ACC112 (cell line): ENCODE measurements around the gene DCDC2B.

Source experiments
- H2AFZ ChIP-seq: fragments of 200-600 bp; sonication (generic); one replicate; pipeline ENCODE4 v1.6.0; 2017; ENCODE audit warnings: antibody characterized with exemption, low read length; ENCODE audit not compliant: unreplicated experiment
- H3K27ac ChIP-seq: fragments of 200-600 bp; sonication (generic); 2 replicates; pipeline ENCODE4 v1.5.1; 2014; ENCODE audit warnings: low read depth, mild to moderate bottlenecking, antibody characterized with exemption, low read length, moderate library complexity
- H3K27me3 ChIP-seq: fragments of 200-600 bp; sonication (generic); 2 replicates; pipeline ENCODE4 v1.6.1; 2014; ENCODE audit warnings: mild to moderate bottlenecking, antibody characterized with exemption, low read length, moderate library complexity, mixed read lengths; ENCODE audit not compliant: insufficient read depth
- H3K36me3 ChIP-seq: fragments of 200-600 bp; sonication (generic); 2 replicates; pipeline ENCODE4 v1.6.1; 2016; ENCODE audit warnings: mild to moderate bottlenecking, antibody characterized with exemption, low read length, moderate library complexity, mixed read lengths; ENCODE audit not compliant: insufficient read depth
- H3K4me1 ChIP-seq: fragments of 200-600 bp; sonication (generic); one replicate; pipeline ENCODE4 v1.6.1; 2016; ENCODE audit warnings: low read length, mixed read lengths; ENCODE audit not compliant: insufficient read depth, unreplicated experiment, control insufficient read depth
- H3K4me3 ChIP-seq: fragments of 200-600 bp; sonication (generic); 2 replicates; pipeline ENCODE4 v1.5.1; 2014; ENCODE audit warnings: mild to moderate bottlenecking, low read depth, low read length
- H3K79me2 ChIP-seq: fragments of 200-600 bp; sonication (generic); one replicate; pipeline ENCODE4 v1.6.0; 2016; ENCODE audit warnings: low read length; ENCODE audit not compliant: control insufficient read depth, unreplicated experiment, insufficient read depth

The DCDC2B gene

DNA sequence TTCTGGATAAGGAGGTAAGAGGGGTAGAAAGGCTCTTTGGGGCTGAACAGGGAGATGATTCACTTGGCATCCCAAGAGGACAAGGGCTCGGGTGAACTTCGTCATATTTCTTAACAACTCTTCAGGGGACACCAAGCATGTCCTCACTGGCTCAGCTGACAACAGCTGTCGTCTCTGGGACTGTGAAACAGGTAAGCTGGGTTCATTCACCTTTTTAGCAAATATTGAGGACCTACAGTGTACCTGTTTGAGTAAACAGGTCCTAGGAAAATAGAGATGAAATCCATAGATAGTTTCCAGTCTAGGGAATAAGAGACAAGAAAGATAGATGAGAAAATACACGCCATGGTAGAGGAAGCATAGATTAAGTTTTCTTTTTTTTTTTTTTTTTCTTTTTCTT, 15.4 kb downstream of the DCDC2B start:
- Histone ChIP-seq H3K27ac (no peak overlapping the region), H3K36me3 (peaks cover 11% of the 10 kb centered on the region; the same call in 1 of the 2 replicates), H3K27me3 (no peaks in the 10 kb centered on the region), H2AFZ (no peak overlapping the region), H3K4me1 (peaks cover 30% of the 10 kb centered on the region), H3K4me3 (no peak overlapping the region), H3K79me2 (peaks cover 34% of the 10 kb centered on the region)

DNA sequence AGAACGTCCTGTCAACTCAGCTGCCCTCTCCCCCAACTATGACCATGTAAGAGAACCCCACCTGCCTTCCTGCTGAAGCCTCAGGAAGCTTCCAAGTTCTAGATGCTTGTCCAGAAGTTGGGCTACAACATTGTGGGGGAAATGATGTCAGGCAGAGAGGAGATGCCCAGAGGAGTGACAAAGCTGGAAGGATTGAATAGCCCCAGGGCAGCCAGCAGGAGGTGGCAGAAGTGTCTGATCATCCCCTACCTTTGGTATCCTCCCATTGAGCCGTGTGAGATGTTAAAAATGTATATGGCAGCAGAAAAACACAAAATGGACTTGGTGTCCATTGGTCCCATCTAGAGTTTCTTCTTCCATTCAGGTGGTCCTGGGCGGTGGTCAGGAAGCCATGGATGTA, 19.9 kb downstream of the DCDC2B start:
- H3K27me3 ChIP-seq, result no peaks in the 10 kb centered on the region
- H3K36me3 ChIP-seq, result peaks cover 11% of the 10 kb centered on the region; the same call in 1 of the 2 replicates
- H3K27ac ChIP-seq, result no peak overlapping the region

DNA sequence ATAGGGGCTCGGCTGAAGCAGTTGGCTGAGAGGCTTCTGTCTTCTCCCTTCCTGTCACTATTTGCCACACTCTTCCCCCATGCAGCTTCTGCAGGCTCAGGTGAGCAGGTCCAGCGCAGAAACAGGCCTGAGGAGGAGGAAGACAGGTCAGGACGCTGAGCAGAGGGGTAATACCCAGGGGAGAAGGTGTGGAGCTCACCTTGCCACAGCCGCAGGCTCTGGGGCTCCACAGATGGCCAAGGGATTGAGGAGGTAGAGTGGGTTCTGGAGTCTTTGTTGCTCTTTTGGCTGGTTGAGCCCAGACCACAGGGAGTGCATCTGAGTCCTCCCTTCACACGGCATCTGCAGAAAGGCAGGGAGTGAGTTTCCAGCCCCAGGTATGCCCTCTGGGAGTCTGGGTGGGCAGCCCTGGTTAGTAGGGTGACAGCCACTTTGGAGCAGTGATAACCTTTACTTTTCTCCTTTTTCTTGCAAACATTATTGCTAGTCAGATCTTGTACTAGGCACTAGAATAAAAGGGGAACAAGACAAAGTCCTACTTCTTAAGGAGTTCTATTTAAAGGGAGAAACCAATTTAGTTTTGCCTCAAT, 23.0 kb downstream of the DCDC2B start:
- H3K27ac ChIP-seq, result no peak overlapping the region
- H3K36me3 ChIP-seq, result peaks cover 8% of the 10 kb centered on the region; the same call in 1 of the 2 replicates
- no peaks in the 10 kb centered on the region for H3K27me3 ChIP-seq
- H3K4me1 ChIP-seq, result peaks cover 19% of the 10 kb centered on the region
- H3K79me2 ChIP-seq, result no peaks in the 10 kb centered on the region
- H2AFZ ChIP-seq, result no peak overlapping the region
- no peak overlapping the region for H3K4me3 ChIP-seq

More for the DNA sequence above, 19.9 kb downstream of the DCDC2B start:
- H3K79me2 ChIP-seq, result peaks cover 6% of the 10 kb centered on the region
- no peak overlapping the region for H3K4me3 ChIP-seq
- no peak overlapping the region for H2AFZ ChIP-seq
- peaks cover 2% of the 10 kb centered on the region for H3K4me1 ChIP-seq

DNA sequence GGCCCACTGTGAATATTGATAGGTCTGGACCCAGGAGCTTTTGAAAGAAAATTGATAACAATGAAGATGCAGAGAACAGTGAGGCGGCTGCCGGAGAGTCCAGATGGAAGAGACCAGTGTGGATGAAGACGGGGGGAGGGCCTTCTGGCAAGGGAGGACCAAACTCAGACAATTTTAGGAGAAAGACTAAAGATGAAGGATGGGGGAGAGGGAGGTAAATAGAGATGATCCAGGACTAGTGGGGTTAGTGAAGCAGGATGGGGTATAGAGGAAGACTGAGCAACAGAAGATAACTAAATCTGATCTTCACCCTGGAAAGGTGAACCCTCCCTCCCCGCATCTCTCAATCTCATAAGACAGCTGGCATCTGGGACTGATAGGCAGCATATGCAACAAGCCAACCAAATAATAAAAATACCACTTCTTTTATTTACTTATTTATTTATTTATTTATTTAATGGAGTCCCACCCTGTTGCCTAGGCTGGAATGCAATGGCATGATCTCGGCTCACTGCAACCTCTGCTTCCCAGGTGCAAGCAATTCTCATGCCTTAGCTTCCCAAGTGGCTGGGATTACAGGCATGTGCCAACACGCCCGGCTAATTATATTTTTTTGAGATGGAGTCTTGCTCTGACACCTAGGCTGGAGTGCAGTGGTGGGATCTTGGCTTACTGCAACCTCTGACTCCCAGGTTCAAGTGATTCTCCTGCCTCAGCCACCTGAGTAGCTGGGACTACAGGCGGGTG, 23.8 kb downstream of the DCDC2B start:
- Histone ChIP-seq H3K36me3 (peaks cover 5% of the 10 kb centered on the region; the same call in 1 of the 2 replicates), H3K4me3 (no peak overlapping the region), H2AFZ (no peak overlapping the region), H3K27me3 (no peaks in the 10 kb centered on the region), H3K27ac (no peak overlapping the region), H3K79me2 (no peaks in the 10 kb centered on the region), H3K4me1 (peaks cover 19% of the 10 kb centered on the region)

DNA sequence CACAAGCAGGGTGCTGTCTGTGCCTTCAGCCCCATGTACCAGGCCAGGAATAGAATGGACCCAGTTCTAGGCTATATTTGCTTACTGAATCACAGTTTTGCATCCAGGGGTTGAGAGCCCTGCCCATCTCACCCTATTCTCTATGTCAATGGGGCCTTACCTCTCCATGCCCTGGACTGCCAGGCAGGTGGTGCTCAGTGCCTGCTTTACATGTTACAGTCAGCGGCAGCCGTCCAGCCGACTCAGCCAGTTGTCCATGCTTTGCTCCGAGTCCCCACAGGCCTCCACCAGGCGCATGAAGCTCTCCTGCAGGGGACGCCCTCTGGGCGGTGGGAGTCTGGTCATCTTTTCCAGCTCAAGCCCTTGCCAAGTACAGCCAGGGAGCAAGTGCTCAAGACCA, 25.9 kb downstream of the DCDC2B start:
- no peaks in the 10 kb centered on the region for H3K79me2 ChIP-seq
- peaks cover 19% of the 10 kb centered on the region for H3K4me1 ChIP-seq
- H3K27ac ChIP-seq, result peak overlapping the region; percentile 92
- no peak overlapping the region for H3K4me3 ChIP-seq
- H3K27me3 ChIP-seq, result no peaks in the 10 kb centered on the region
- H2AFZ ChIP-seq, result no peak overlapping the region
- H3K36me3 ChIP-seq, result no peaks in the 10 kb centered on the region

DNA sequence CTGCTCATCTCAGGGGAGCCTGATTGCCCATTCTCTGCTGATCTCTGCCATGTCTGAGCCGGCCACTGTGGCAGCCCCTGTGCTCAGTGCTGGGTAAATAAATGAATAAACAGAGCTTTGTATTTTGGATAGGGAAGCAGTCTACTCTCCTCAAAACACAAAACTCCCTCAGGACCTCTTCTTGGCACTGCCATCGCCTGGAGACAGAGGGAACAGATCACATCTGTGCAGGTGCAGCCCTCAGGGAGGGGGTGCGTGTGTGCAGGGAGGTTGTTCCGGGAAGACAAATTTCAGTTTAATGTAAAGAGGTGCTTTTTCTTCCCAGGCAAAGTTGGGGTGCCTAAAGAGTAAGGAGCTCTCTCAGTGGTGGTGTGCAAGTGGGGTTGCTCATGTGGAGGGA, 30.4 kb downstream of the DCDC2B start:
- peaks cover 23% of the 10 kb centered on the region for H3K4me1 ChIP-seq
- H3K27ac ChIP-seq, result no peak overlapping the region
- H3K79me2 ChIP-seq, result no peaks in the 10 kb centered on the region
- H3K36me3 ChIP-seq, result no peaks in the 10 kb centered on the region
- H3K27me3 ChIP-seq, result no peaks in the 10 kb centered on the region
- no peak overlapping the region for H3K4me3 ChIP-seq
- no peak overlapping the region for H2AFZ ChIP-seq

DNA sequence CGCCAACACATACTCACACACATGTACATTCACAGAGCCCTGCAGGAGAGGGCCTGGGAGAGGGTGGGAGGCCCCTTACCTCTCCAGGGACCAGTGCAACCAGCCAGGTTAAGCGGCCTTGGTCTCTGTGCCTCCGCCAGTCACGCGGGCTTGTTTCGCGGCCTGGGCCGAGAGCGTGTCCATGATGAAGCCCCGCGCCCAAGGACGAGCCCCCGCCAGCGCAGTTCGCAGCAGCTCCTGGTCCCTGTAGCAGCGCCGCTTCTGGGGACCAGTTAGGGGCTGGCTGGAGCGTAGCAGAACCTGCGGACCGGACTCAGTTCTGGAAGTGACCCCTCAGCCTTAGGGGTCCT, 30.9 kb downstream of the DCDC2B start:
- Histone ChIP-seq H3K4me3 (no peak overlapping the region), H2AFZ (no peak overlapping the region), H3K4me1 (peaks cover 21% of the 10 kb centered on the region), H3K79me2 (no peaks in the 10 kb centered on the region), H3K27ac (no peak overlapping the region), H3K36me3 (no peaks in the 10 kb centered on the region), H3K27me3 (no peaks in the 10 kb centered on the region)

DNA sequence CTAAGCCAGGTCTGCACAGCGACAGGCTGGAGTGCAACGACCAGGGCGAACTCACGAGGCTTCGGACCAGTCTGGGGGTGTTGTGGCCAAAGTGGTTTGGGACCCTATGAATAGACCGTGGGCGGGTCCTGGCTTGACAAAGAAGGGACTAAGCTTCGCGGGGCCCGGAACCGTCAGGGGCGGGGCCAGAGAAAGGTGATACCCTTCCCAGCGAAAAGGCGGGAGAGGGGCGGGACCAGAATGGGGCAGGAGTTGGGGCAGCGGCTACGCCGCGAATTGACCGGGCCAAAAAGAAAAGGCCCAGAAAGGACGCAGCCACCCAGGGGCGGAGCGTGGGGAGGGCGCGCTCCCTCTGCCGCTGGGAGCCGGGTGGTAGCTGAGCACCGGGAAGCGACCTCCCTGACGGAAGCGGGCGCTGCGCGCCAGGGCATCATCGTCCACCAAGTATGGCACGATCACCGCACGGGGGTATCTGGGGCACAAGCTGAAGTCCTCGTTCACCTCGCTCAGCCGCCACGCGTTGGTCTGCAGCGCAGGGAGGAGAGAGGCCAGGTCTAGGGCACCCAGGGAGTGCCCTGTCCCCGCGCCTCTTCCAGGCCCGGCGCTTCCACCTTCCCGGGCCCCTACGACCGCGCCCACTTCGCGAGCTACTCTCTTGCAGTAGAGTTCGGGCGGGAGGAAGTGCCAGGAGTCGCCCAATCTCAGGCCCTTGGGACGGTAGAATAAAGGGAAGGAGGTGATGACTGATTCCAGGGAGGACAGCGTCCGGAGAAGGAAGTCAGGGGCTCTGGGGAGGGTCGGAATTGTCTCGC, 31.5 kb downstream of the DCDC2B start:
- H3K4me1 ChIP-seq, result peaks cover 16% of the 10 kb centered on the region
- H3K79me2 ChIP-seq, result no peaks in the 10 kb centered on the region
- H2AFZ ChIP-seq, result peak overlapping the region; percentile 72
- no peaks in the 10 kb centered on the region for H3K27me3 ChIP-seq
- H3K36me3 ChIP-seq, result no peaks in the 10 kb centered on the region
- peak overlapping the region; percentile 85 for H3K4me3 ChIP-seq
- no peak overlapping the region; the same call in 1 of the 2 replicates for H3K27ac ChIP-seq

DNA sequence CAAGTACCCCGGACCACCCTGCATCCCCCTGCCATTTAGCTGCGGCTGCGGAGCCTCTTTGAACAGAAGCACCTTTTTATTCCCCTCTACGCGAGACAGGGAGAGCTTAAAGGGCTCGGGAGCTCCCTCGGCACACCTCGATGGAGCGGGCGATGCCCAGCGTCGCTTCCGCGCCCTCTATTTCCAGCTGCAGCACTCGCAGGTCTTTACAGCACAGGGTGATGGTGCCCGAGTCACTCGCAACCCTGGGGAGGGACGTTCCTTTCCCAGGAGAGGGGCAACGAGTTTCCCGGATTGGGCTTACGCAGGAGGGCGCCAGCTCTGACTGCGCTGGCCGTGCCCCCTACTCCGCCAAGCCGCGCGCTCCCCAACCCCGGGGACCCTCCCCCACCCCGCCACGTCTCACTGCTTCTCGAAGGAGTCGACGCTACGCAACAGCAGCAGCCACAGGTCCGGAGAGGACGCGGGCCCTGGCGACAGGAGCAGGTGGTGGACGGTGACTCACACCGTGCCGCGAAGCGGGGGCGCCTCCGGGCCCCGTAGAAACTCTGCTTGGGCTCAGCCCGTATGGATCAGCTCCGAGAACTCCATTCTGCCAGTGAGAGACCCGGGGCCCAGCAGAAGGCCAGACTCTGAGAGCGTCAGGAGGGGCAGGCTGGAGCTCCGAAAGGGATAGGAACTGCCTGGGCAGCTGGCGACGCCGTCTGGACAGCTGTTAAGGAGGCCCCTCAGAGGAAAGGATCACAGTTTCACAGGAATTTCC, 32.3 kb downstream of the DCDC2B start:
- no peak overlapping the region; the same call in 1 of the 2 replicates for H3K27ac ChIP-seq
- peak overlapping the region; percentile 72 for H2AFZ ChIP-seq
- no peaks in the 10 kb centered on the region for H3K27me3 ChIP-seq
- peak overlapping the region; percentile 85 for H3K4me3 ChIP-seq
- peaks cover 10% of the 10 kb centered on the region for H3K4me1 ChIP-seq
- H3K79me2 ChIP-seq, result no peaks in the 10 kb centered on the region
- H3K36me3 ChIP-seq, result no peaks in the 10 kb centered on the region

DNA sequence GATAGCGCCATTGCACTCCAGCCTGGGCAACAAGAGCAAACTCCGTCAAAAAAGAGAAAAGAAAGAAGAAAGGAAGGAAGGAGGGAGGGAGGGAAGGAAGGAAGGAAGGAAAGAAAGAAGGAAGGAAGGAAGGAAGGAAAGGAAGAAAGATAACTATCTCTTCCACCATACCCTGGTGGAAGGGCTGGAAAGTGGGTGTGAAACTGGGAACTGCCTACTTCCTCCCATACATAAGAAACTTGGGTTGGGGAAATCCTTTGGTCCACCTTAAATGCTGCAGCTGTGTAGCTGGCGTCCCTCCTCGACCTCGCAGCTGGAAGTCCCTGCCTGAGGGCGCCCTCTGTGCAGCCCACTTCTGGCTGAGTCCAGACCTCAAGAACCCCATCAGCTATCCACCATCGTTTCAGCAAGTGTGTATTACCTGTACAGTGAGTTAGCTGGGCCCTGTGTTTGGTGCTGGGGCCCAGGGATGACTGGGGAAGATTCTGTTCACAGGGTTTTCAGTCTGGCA, 33.5 kb downstream of the DCDC2B start:
- Histone ChIP-seq H2AFZ (no peak overlapping the region), H3K36me3 (no peaks in the 10 kb centered on the region), H3K27me3 (no peaks in the 10 kb centered on the region), H3K79me2 (no peaks in the 10 kb centered on the region), H3K4me3 (no peak overlapping the region), H3K4me1 (peaks cover 13% of the 10 kb centered on the region), H3K27ac (no peak overlapping the region)
